ENCODE measurements around the gene SAT2. TPM values are rescaled to one million over a fixed set of nuclear protein-coding genes. Genes with fewer than 3 reads are reported as not detected.

Gene SAT2
- total and polyA plus RNA-seq, 2 donors from 2014 or later: 74.7 to 430 TPM

DNA sequence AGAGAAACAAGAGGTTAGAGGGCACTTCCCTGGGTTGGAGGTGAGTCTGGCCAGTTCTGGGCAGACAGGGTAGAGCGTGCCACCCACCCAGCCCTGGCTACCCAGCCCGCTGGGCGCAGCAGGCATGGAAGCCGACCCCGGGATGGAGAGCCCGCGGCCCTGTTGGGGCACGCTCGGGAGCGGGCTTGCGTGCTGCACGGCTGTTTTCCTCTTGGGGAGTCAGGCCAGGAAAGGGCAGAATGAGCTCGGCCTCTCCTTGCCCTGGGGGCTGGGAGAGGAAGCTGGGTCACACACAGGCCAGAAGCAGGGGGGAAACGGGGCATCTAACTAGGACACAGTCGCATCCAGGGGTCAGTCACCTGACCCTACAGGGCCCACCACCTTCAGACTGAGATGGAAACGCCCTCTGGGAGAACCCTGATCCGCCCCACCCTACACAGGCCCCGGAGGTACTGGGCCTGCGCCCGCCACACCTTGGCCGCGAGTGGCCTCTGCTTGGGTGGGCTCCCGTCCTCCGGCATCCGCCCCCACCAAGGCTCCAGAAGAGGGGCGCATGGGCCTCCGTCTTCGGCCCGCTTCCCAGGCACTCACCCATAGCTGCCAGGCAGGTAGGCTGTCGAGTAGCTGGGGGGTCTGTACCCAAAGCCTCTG lies 38.9 kb downstream of the SAT2 start:
- intact Hi-C loops (cut with DNase I): no loop called here
- no peaks in the 10 kb centered on the region for H3K9me3 ChIP-seq (ENCODE audit: control insufficient read depth in 2 of 3, insufficient read depth in 1 of 3, low read length in 3 of 3)
- peak in 1 of 5 donors; percentile 61 for DNase-seq
- FAIRE-seq: no peak
- no peaks in the 10 kb centered on the region for H3K27me3 ChIP-seq (ENCODE audit: control insufficient read depth, insufficient read depth, low read length)
- H3K9ac ChIP-seq (ENCODE audit: low read length in 3 of 3): peak overlapping the region in 2 of 3 donors; percentile 32 to 40
- H3K4me1 ChIP-seq (ENCODE audit: control insufficient read depth in 2 of 3, insufficient read depth in 2 of 3, low read depth in 1 of 3, low read length in 3 of 3): peaks cover 0 to 14% (median 10%) of the 10 kb centered on the region in 3 donors
- H3K4me3 ChIP-seq (ENCODE audit: low read length in 3 of 3): peak overlapping the region in 1 of 3 donors; percentile 37
- peaks cover 3 to 37% (median 28%) of the 10 kb centered on the region in 3 donors for H3K36me3 ChIP-seq (ENCODE audit: control insufficient read depth in 2 of 3, insufficient read depth in 3 of 3, low read length in 3 of 3)
- TF ChIP-seq, protein P1, sequence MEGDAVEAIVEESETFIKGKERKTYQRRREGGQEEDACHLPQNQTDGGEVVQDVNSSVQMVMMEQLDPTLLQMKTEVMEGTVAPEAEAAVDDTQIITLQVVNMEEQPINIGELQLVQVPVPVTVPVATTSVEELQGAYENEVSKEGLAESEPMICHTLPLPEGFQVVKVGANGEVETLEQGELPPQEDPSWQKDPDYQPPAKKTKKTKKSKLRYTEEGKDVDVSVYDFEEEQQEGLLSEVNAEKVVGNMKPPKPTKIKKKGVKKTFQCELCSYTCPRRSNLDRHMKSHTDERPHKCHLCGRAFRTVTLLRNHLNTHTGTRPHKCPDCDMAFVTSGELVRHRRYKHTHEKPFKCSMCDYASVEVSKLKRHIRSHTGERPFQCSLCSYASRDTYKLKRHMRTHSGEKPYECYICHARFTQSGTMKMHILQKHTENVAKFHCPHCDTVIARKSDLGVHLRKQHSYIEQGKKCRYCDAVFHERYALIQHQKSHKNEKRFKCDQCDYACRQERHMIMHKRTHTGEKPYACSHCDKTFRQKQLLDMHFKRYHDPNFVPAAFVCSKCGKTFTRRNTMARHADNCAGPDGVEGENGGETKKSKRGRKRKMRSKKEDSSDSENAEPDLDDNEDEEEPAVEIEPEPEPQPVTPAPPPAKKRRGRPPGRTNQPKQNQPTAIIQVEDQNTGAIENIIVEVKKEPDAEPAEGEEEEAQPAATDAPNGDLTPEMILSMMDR (IDR thresholded peaks at IDR 0.05; ENCODE audit: borderline replicate concordance, extremely low read depth, insufficient read depth): no peak
- H3K27ac ChIP-seq (ENCODE audit: low read depth in 2 of 2, low read length in 2 of 2): no peak overlapping the region

DNA sequence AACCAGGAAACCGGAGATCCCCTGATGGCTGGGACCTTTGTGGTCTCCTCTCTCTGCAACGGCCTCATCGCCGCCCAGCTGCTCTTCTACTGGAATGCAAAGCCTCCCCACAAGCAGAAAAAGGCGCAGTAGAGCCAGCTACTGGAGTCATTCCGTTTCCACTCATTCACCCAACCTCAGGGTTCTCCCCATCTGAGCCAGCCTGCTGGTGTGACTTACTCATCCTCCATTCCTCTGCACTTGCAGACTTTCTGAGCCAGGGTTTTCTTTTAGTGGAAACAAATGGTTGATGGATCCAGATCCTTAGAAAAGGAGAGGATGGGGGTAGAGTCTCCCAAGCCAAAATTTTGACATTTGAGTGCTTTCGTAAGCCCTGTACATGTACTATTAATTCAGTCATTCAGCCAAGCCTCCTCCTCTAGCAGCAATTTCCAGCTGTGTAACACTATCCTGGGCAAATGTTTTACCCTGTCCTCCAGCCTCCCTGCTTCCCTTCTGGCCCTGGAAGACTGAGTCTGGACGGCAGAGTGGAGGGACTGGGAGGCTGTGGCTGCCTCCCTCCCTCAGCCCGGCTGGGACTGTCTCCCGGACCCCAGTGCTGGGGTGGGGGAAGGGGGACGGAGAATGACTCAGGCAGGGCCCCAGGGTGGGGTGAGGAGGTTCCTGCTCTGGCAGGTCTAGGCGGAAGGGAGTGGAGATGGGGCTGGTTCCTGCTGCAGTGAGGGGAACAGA lies 40.0 kb downstream of the SAT2 start:
- Histone ChIP-seq H3K27ac (ENCODE audit: low read depth in 2 of 2, low read length in 2 of 2) (no peak overlapping the region), H3K27me3 (ENCODE audit: control insufficient read depth, insufficient read depth, low read length) (no peaks in the 10 kb centered on the region), H3K36me3 (ENCODE audit: control insufficient read depth in 2 of 3, insufficient read depth in 3 of 3, low read length in 3 of 3) (peaks cover 0 to 26% (median 18%) of the 10 kb centered on the region in 3 donors), H3K9ac (ENCODE audit: low read length in 3 of 3) (no peak overlapping the region), H3K9me3 (ENCODE audit: control insufficient read depth in 2 of 3, insufficient read depth in 1 of 3, low read length in 3 of 3) (no peaks in the 10 kb centered on the region), H3K4me1 (ENCODE audit: control insufficient read depth in 2 of 3, insufficient read depth in 2 of 3, low read depth in 1 of 3, low read length in 3 of 3) (peaks cover 0 to 22% (median 19%) of the 10 kb centered on the region in 3 donors), H3K4me3 (ENCODE audit: low read length in 3 of 3) (no peak overlapping the region)
- intact Hi-C loops (cut with DNase I): no loop called here
- no peak for FAIRE-seq
- DNase-seq: peak in 1 of 5 donors; percentile 59
- TF ChIP-seq, protein P1 (IDR thresholded peaks at IDR 0.05; ENCODE audit: borderline replicate concordance, extremely low read depth, insufficient read depth): no peak

DNA sequence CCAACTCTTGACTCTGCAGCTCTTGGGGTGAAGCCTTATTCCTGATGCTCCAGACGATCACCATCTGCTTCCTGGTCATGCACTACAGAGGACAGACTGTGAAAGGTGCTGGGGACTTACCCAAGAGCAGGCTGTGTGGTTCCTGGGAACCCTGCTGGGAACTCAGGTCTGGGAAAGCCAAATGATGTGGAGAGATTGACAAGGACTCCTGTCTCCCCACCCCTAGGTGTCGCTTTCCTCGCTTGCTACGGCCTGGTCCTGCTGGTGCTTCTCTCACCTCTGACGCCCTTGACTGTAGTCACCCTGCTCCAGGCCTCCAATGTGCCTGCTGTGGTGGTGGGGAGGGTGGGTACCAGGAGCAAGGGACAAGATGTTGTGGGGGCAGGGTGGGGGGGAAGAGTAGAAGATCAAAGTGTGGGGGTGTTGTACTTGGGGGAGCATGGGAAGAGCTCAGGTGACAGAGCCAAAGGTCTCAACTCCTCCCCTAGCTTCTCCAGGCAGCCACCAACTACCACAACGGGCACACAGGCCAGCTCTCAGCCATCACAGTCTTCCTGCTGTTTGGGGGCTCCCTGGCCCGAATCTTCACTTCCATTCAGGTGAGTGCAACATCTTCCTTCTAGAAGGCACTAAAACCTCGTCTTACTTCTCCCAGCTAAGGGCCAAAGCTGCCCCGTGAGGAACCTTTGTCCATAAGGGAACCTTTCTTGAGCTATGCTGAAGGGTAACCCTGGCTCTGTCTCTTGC lies 40.8 kb downstream of the SAT2 start:
- no peak overlapping the region for H3K9ac ChIP-seq (ENCODE audit: low read length in 3 of 3)
- TF ChIP-seq, protein P1 (IDR thresholded peaks at IDR 0.05; ENCODE audit: borderline replicate concordance, extremely low read depth, insufficient read depth): no peak
- DNase-seq (peak in 3 of 5 donors; percentile 21 to 55 (median 37)), FAIRE-seq (no peak)
- peaks cover 0 to 19% (median 11%) of the 10 kb centered on the region in 3 donors for H3K36me3 ChIP-seq (ENCODE audit: control insufficient read depth in 2 of 3, insufficient read depth in 3 of 3, low read length in 3 of 3)
- H3K4me1 ChIP-seq (ENCODE audit: control insufficient read depth in 2 of 3, insufficient read depth in 2 of 3, low read depth in 1 of 3, low read length in 3 of 3): peaks cover 0 to 27% (median 25%) of the 10 kb centered on the region in 3 donors
- H3K27ac ChIP-seq (ENCODE audit: low read depth in 2 of 2, low read length in 2 of 2): no peak overlapping the region
- H3K27me3 ChIP-seq (ENCODE audit: control insufficient read depth, insufficient read depth, low read length): no peaks in the 10 kb centered on the region
- H3K4me3 ChIP-seq (ENCODE audit: low read length in 3 of 3): no peak overlapping the region
- intact Hi-C loops (cut with DNase I): no loop called here
- H3K9me3 ChIP-seq (ENCODE audit: control insufficient read depth in 2 of 3, insufficient read depth in 1 of 3, low read length in 3 of 3): no peaks in the 10 kb centered on the region
